Choroid plexus epithelial cell (primary cell): Measurements from ENCODE around the gene TCEA2.

ENCODE experiments used
- DNase-seq: peaks from one replicate; pipeline ENCODE4 v3.0.0-alpha.2; 2010; ENCODE audit warnings: low read depth
- H3K4me3 ChIP-seq: 2 replicates; pipeline ENCODE4 v1.5.1; 2011; ENCODE audit warnings: low read depth, mild to moderate bottlenecking, control low read depth, low read length, moderate library complexity
- TF ChIP-seq, protein P1 (sequence below): conservative IDR thresholded peaks from 2 replicates; pipeline ENCODE4 v1.5.1; 2011; ENCODE audit warnings: low read depth, mild to moderate bottlenecking, control low read depth, inconsistent platforms, low read length, moderate library complexity

Gene TCEA2

DNA sequence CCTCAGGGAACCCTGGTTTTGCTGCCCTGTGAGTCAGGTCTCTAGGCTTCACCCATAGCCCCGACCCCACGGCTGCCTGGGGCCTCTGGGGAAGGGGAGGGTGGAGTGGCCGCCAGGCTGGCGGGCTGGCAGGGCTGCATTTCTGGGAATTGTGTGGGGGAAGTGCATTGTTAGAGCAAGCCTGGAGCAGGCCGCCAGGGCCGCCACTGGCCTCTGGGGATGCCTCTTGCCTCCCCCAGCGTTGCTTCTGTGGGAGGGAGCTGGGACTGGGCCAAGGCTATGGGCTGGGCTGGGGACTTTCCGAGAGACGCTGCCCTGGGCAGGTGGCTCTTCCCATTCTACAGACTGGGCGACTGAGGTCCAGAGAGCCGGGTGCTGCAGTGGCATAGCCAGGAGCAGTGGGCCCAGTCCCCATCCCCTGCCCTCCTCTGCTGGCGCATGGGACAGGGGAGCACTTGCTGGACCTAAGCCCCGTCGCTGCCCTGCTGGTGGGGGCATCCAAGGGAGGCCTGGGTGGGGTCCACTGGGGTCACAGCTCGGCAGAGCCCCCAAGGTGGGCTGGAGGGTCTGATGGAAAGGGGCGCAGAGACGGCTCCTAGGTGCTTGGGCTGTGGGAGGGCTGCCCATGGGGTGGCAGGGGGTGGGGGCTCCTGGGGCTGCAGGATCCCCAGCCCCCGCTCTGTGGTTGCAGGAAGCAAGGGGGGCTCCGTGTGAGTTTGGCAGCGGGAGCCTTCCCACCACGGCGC lies 6.9 kb upstream of the TCEA2 start:
- peak; percentile 36 for DNase-seq
- no peak overlapping the region for H3K4me3 ChIP-seq
- TF ChIP-seq, protein P1, sequence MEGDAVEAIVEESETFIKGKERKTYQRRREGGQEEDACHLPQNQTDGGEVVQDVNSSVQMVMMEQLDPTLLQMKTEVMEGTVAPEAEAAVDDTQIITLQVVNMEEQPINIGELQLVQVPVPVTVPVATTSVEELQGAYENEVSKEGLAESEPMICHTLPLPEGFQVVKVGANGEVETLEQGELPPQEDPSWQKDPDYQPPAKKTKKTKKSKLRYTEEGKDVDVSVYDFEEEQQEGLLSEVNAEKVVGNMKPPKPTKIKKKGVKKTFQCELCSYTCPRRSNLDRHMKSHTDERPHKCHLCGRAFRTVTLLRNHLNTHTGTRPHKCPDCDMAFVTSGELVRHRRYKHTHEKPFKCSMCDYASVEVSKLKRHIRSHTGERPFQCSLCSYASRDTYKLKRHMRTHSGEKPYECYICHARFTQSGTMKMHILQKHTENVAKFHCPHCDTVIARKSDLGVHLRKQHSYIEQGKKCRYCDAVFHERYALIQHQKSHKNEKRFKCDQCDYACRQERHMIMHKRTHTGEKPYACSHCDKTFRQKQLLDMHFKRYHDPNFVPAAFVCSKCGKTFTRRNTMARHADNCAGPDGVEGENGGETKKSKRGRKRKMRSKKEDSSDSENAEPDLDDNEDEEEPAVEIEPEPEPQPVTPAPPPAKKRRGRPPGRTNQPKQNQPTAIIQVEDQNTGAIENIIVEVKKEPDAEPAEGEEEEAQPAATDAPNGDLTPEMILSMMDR = no peak

DNA sequence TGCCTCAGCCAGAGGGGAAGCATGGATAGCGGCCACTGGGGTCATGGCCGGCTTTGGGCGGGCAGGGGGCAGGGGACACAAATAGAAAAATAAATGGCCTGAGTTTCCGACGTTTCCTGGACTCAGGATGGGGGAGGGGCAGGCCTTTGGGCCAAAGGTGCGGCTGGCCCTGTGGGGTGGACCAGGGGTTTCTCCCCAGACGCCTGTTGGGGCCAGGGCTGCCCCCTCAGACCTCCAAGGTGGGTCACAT lies 6.4 kb upstream of the TCEA2 start:
- TF ChIP-seq, protein P1 = no peak
- no peak for DNase-seq
- H3K4me3 ChIP-seq = no peak overlapping the region

- TF ChIP-seq, protein P1 = no peak
- no peak for DNase-seq
- H3K4me3 ChIP-seq = no peak overlapping the region
Observed at GRCh38 chr20:64056889-64057627, 5.9 kb upstream of the TCEA2 start.

- peak; percentile 67 for DNase-seq
- no peak overlapping the region for H3K4me3 ChIP-seq
- TF ChIP-seq, protein P1 = peak; percentile 86
Observed at GRCh38 chr20:64057628-64058498, 5.1 kb upstream of the TCEA2 start.

DNA sequence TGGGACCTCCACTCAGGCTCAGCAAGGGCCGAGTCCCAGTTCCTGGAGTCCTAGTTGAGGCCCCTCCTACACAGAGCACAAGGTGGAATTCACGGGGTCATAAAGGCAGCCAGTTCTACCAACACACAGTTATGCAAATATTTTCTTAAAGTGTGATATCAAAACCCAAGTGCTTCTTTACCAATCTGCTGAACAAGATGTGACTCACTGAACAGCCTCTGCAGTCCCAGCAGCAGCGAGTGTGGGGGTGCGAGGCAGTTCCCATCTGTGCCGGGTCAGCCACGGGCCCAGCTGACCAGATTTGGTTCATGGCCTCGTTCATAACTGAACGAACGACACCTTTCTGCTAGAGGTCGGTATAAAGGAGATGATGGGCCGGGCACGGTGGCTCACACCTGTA lies 4.5 kb upstream of the TCEA2 start:
- TF ChIP-seq, protein P1 = no peak
- no peak overlapping the region for H3K4me3 ChIP-seq
- DNase-seq = peak; percentile 70

DNA sequence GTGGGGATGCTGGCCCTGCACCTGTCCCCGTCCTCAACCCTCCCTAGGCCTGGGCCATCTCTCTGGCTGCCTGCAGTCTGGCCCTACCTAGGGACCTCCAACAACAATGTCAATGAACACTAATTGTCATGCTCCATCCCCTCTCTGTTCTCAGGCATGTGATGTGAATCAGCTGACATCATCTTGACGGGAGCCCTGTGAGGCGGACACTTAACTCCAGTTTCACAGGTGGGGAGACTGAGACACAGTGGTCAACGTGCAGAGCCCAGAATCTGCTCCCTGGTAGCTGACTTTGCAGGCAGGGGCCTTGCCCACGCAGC lies 762 bp upstream of the TCEA2 start:
- no peak for DNase-seq
- H3K4me3 ChIP-seq = peak overlapping the region; percentile 79
- TF ChIP-seq, protein P1 = no peak
